SK-N-SH (cell line): Measurements from ENCODE around the gene TMEM138. TPM values are rescaled to one million over a fixed set of nuclear protein-coding genes. Genes with fewer than 3 reads are reported as not detected.
A peak's percentile ranks its signal among the peaks of the same experiment; 100 is the strongest.

Source experiments
- CTCF ChIA-PET: fragments of 300-600, 350-600 bp; formaldehyde crosslinking; extraction: SDS; loops from one replicate; lab custom pipeline; 2021; lab: Yijun Ruan, JAX
- POLR2A ChIA-PET: fragments of 350-600 bp; sonication (Branson Sonifier 250); formaldehyde crosslinking; extraction: SDS; loops from one replicate; lab custom pipeline; 2020; ENCODE audit warnings: antibody characterized with exemption, inconsistent platforms; lab: Yijun Ruan, JAX
- DNase-seq: peaks from one replicate; pipeline ENCODE4 v3.0.0; 2012
- H2AFZ ChIP-seq: fragments of 200-600 bp; sonication (generic); 2 replicates; pipeline ENCODE4 v1.8.1; 2016; ENCODE audit warnings: antibody characterized with exemption, mild to moderate bottlenecking, low read depth
- H3F3A ChIP-seq: fragments of 200-600 bp; sonication (generic); replicated peaks from 2 replicates; pipeline ENCODE3; 2016; ENCODE audit warnings: antibody characterized with exemption, mild to moderate bottlenecking; ENCODE audit not compliant: insufficient read depth
- H3K27ac ChIP-seq, 2 experiments: fragments of 200-500 bp in 1 of 2; fragments of 200-600 bp in 1 of 2; sonication (Bioruptor generic) in 1 of 2; sonication (generic), shearing (Covaris generic) in 1 of 2; 2 replicates each; pipeline versions ENCODE4 v1.5.1 to v1.6.1; 2014 to 2016; ENCODE audit warnings: low read depth in 2 of 2, inconsistent platforms in 1 of 2, low read length in 1 of 2, mild to moderate bottlenecking in 1 of 2, mixed read lengths in 1 of 2
- H3K27me3 ChIP-seq: fragments of 200-600 bp; sonication (generic), shearing (Covaris generic); 2 replicates; pipeline ENCODE4 v1.6.1; 2016; ENCODE audit warnings: mixed run types; ENCODE audit not compliant: insufficient read depth
- H3K36me3 ChIP-seq, 2 experiments: fragments of 200-500 bp in 1 of 2; fragments of 200-600 bp in 1 of 2; sonication (Bioruptor generic) in 1 of 2; sonication (generic) in 1 of 2; replicated peaks in 1 of 2; 2 replicates each; pipeline versions ENCODE3 to v1.5.1; 2014 to 2016; ENCODE audit warnings: low read length in 1 of 2, mild to moderate bottlenecking in 1 of 2; ENCODE audit not compliant: insufficient read depth in 2 of 2, control insufficient read depth in 1 of 2
- H3K4me1 ChIP-seq, 2 experiments: fragments of 200-500 bp in 1 of 2; fragments of 200-600 bp in 1 of 2; sonication (Bioruptor generic) in 1 of 2; sonication (generic), shearing (Covaris generic) in 1 of 2; 2 replicates each; pipeline versions ENCODE4 v1.5.1 to v1.6.1; 2014 to 2016; ENCODE audit warnings: low read depth in 1 of 2, low read length in 1 of 2, mixed run types in 1 of 2; ENCODE audit not compliant: insufficient read depth in 2 of 2, control insufficient read depth in 1 of 2
- H3K4me2 ChIP-seq: fragments of 200-600 bp; sonication (generic), shearing (Covaris generic); 2 replicates; pipeline ENCODE4 v1.6.1; 2017; ENCODE audit warnings: mixed run types
- H3K4me3 ChIP-seq, 2 experiments: fragments of 200-500 bp in 1 of 2; fragments of 200-600 bp in 1 of 2; sonication (Bioruptor generic) in 1 of 2; sonication (generic), shearing (Covaris generic) in 1 of 2; 2 replicates each; pipeline versions ENCODE4 v1.5.1 to v1.8.1; 2014 to 2016; ENCODE audit warnings: low read depth in 2 of 2, inconsistent platforms in 1 of 2, low read length in 1 of 2, mild to moderate bottlenecking in 1 of 2, mixed read lengths in 1 of 2, moderate library complexity in 1 of 2
- H3K79me2 ChIP-seq: fragments of 200-600 bp; sonication (generic); 2 replicates; pipeline ENCODE4 v1.8.1; 2017; ENCODE audit warnings: mild to moderate bottlenecking; ENCODE audit not compliant: insufficient read depth
- H3K9ac ChIP-seq: fragments of 200-600 bp; sonication (generic); 2 replicates; pipeline ENCODE4 v1.6.1; 2017; ENCODE audit warnings: mixed run types
- H3K9me2 ChIP-seq: fragments of 200-600 bp; sonication (generic); 2 replicates; pipeline ENCODE4 v1.6.1; 2017; ENCODE audit warnings: mixed run types
- H3K9me3 ChIP-seq: fragments of 200-600 bp; sonication (generic); 2 replicates; pipeline ENCODE4 v1.6.1; 2017; ENCODE audit warnings: mixed run types, mild to moderate bottlenecking, moderate library complexity
- H4K20me1 ChIP-seq: fragments of 200-600 bp; sonication (generic); 2 replicates; pipeline ENCODE4 v1.6.1; 2017; ENCODE audit warnings: mild to moderate bottlenecking, mixed run types; ENCODE audit not compliant: insufficient read depth
- ELF1 ChIP-seq: IDR thresholded peaks from 2 replicates; pipeline ENCODE4 v1.4.0; 2012
- FOSL2 ChIP-seq: IDR thresholded peaks from 2 replicates; pipeline ENCODE4 v1.4.0; 2012; ENCODE audit warnings: low read depth, mild to moderate bottlenecking, moderate library complexity, borderline replicate concordance
- FOXJ3 ChIP-seq: sonication (generic); formaldehyde crosslinking; IDR thresholded peaks from 2 replicates; pipeline ENCODE4 v1.5.1; 2020; ENCODE audit warnings: mild to moderate bottlenecking, missing genetic modification reagents
- FOXM1 ChIP-seq: IDR thresholded peaks from 2 replicates; pipeline ENCODE4 v1.4.0; 2012; ENCODE audit warnings: low read depth, mild to moderate bottlenecking
- GABPA ChIP-seq: IDR thresholded peaks from 2 replicates; pipeline ENCODE4 v1.4.0; 2012; ENCODE audit warnings: low read depth, mild to moderate bottlenecking
- GATA2 ChIP-seq: sonication (generic); formaldehyde crosslinking; IDR thresholded peaks from 2 replicates; pipeline ENCODE4 v1.5.0; 2020; ENCODE audit warnings: mild to moderate bottlenecking, missing genetic modification reagents
- JUND ChIP-seq: IDR thresholded peaks from 2 replicates; pipeline ENCODE4 v1.4.0; 2012
- MAX ChIP-seq: IDR thresholded peaks from 2 replicates; pipeline ENCODE4 v1.4.0; 2012; ENCODE audit warnings: low read depth
- NFIC ChIP-seq: IDR thresholded peaks from 2 replicates; pipeline ENCODE4 v1.4.0; 2012; ENCODE audit warnings: borderline replicate concordance
- NRF1 ChIP-seq: IDR thresholded peaks from 2 replicates; pipeline ENCODE4 v1.6.1; 2012; ENCODE audit warnings: low read depth, mild to moderate bottlenecking, low read length
- POLR2AphosphoS5 ChIP-seq: IDR thresholded peaks from 2 replicates; pipeline ENCODE4 v1.6.1; 2012; ENCODE audit warnings: low read depth, low read length
- RAD21 ChIP-seq: IDR thresholded peaks from 2 replicates; pipeline ENCODE4 v1.6.1; 2012; ENCODE audit warnings: mild to moderate bottlenecking, low read length
- RCOR1 ChIP-seq: fragments of 150-350 bp; IDR thresholded peaks from 2 replicates; pipeline ENCODE4 v1.6.1; 2017; ENCODE audit warnings: antibody characterized with exemption, low read length
- RFX5 ChIP-seq: IDR thresholded peaks from 2 replicates; pipeline ENCODE4 v1.6.1; 2012; ENCODE audit warnings: mild to moderate bottlenecking, improper control_type of control experiment, low read length
- RXRA ChIP-seq: IDR thresholded peaks from 2 replicates; pipeline ENCODE4 v1.4.0; 2012; ENCODE audit warnings: low read depth, mild to moderate bottlenecking, borderline replicate concordance
- SIN3A ChIP-seq: IDR thresholded peaks from 2 replicates; pipeline ENCODE4 v1.6.1; 2012; ENCODE audit warnings: low read depth, mild to moderate bottlenecking, low read length, moderate library complexity, borderline replicate concordance
- SMC3 ChIP-seq: IDR thresholded peaks from 2 replicates; pipeline ENCODE4 v1.6.1; 2012; ENCODE audit warnings: low read depth, low read length, improper control_type of control experiment
- TCF12 ChIP-seq: IDR thresholded peaks from 2 replicates; pipeline ENCODE4 v1.4.0; 2012
- USF2 ChIP-seq: fragments of 150-350 bp; IDR thresholded peaks from 2 replicates; pipeline ENCODE4 v1.6.1; 2017; ENCODE audit warnings: antibody characterized with exemption, low read length, low read depth, borderline replicate concordance
- WGBS: methylation state at CpG from one replicate; pipeline ENCODE4 v1.1.6; 2017; ENCODE audit warnings: low lambda C conversion rate; 5-methylcytosine and 5-hydroxymethylcytosine counted together
- polyA plus RNA-seq, 3 experiments: library from polyadenylated mRNA; depleted of rRNA; stranded (reverse); fragments of >200 nt; gene quantifications; 2 replicates each; pipeline ENCODE4 v1.2.3, GENCODE V29; 2012
- TF ChIP-seq, protein P1 (sequence below): IDR thresholded peaks from 2 replicates; pipeline ENCODE4 v1.4.0; 2012; ENCODE audit warnings: low read depth, borderline replicate concordance
- TF ChIP-seq, protein P2 (sequence below): IDR thresholded peaks from 2 replicates; pipeline ENCODE4 v1.6.1; 2012; ENCODE audit warnings: mild to moderate bottlenecking, low read depth, low read length, moderate library complexity

Gene TMEM138
- polyA plus RNA-seq, 1 of the 3 experiments (the other 2 are of a cell fraction): 82.2 TPM

DNA sequence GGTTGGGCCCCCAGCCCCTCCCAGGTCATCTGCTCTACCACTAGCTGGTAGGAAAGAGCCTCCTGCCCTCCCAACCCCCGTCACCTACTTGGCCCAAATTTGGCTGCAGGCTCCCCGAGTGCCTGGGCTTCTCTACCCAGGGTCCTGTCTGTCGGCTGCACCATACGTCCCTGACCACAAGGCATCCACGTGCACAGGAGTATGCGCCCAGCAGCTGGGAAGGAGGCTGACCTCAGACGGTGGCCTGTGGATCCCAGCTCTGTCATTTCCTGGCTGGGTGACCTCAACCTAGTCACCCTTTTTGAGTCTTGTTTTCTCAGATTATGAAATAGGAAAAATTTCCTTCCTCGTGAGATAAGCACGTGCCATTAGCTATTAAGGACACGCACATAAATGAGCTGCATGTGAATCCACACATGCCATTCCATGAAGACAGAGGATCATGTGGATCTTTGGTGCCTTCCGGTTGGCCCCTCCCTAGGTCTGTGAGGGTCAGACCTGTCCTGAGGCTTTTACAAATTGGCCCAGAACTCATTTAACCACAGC, 14.2 kb upstream of the TMEM138 start:
- no peak for DNase-seq
- Histone ChIP-seq H4K20me1 (no peaks in the 10 kb centered on the region), H3K27ac (no peak overlapping the region; a peak in 1 of 4 replicates), H3F3A (no peaks in the 10 kb centered on the region), H3K4me1 (peaks cover 0 to 29% of the 10 kb centered on the region in 2 experiments; a peak in 1 of 4 replicates), H2AFZ (no peak overlapping the region), H3K27me3 (no peaks in the 10 kb centered on the region), H3K9ac (no peak overlapping the region), H3K9me3 (no peaks in the 10 kb centered on the region), H3K79me2 (no peaks in the 10 kb centered on the region), H3K4me2 (no peak overlapping the region), H3K4me3 (no peak overlapping the region), H3K36me3 (peaks cover 0 to 39% of the 10 kb centered on the region in 2 experiments), H3K9me2 (no peaks in the 10 kb centered on the region)
- ChIA-PET CTCF (interaction anchor here (1.2 to 2.8 kb wide), 3 partner anchors 12 to 40 kb away, joined by 3 to 20 read pairs (median 8); no protein-coding TSS in a partner anchor), POLR2A (interaction anchor here (0.6 to 2.6 kb wide), 3 partner anchors 12 to 31 kb away, joined by 4 to 16 read pairs (median 4); partner anchors contain the start of genes CYB561A3 and TMEM138)
- WGBS: 88% methylated on average over 7 of the region's 11 CpGs
- TF ChIP-seq TCF12 (no peak), GABPA (no peak), NRF1 (no peak), SIN3A (no peak), JUND (no peak), RCOR1 (no peak), ELF1 (no peak), POLR2AphosphoS5 (no peak), SMC3 (no peak)
- TF ChIP-seq, protein P1, sequence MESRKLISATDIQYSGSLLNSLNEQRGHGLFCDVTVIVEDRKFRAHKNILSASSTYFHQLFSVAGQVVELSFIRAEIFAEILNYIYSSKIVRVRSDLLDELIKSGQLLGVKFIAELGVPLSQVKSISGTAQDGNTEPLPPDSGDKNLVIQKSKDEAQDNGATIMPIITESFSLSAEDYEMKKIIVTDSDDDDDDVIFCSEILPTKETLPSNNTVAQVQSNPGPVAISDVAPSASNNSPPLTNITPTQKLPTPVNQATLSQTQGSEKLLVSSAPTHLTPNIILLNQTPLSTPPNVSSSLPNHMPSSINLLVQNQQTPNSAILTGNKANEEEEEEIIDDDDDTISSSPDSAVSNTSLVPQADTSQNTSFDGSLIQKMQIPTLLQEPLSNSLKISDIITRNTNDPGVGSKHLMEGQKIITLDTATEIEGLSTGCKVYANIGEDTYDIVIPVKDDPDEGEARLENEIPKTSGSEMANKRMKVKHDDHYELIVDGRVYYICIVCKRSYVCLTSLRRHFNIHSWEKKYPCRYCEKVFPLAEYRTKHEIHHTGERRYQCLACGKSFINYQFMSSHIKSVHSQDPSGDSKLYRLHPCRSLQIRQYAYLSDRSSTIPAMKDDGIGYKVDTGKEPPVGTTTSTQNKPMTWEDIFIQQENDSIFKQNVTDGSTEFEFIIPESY: no peak

DNA sequence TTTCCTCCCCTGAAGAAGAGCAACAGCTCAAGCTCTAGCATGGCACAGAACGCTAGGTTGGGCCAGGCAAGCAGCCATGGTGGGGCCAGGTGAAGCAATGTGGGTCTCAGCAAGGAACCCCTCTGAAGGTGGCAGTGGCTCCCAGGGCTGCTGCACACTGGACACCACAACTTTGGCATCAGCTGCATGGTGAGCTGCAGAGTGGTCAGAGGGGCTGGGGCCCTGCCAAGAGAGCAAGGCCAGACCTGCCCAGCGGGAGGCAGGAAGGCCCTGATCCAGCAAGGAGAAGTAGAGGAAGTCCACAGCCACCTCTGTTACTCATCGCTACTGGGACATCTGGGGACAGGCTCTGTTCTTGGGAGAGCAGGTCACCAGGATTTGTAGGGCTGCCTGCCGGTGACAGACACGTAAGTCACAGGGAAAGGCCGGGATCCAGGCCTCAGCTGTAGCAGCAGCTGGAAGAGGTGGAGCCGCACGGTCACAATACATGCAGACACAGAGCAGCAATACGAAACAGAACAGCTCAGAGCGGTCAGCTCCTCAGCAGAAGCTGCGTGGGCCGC, 12.9 kb upstream of the TMEM138 start:
- no peak for DNase-seq
- H3K27me3 ChIP-seq: no peaks in the 10 kb centered on the region
- H3K27ac ChIP-seq: peak overlapping the region in 1 of 2 experiments; percentile 13; a peak in 1 of 4 replicates
- ChIA-PET CTCF (interaction anchor here (1.5 to 2.8 kb wide), 3 partner anchors 13 to 86 kb away, joined by 4 to 20 read pairs (median 8); no protein-coding TSS in a partner anchor), POLR2A (interaction anchor here (1.7 to 2.6 kb wide), 2 partner anchors 13 kb away, joined by 4 to 16 read pairs; partner anchors contain the start of genes CYB561A3 and TMEM138)
- TF ChIP-seq FOSL2 (no peak), POLR2AphosphoS5 (no peak), SMC3 (no peak), RXRA (no peak), NFIC (no peak), GABPA (no peak), RAD21 (no peak), RCOR1 (no peak), ELF1 (no peak), FOXM1 (no peak), GATA2 (CRISPR knock-in tag) (no peak), NRF1 (no peak), MAX (no peak), SIN3A (no peak), RFX5 (no peak), USF2 (no peak), FOXJ3 (CRISPR knock-in tag) (no peak)
- TF ChIP-seq, protein P2, sequence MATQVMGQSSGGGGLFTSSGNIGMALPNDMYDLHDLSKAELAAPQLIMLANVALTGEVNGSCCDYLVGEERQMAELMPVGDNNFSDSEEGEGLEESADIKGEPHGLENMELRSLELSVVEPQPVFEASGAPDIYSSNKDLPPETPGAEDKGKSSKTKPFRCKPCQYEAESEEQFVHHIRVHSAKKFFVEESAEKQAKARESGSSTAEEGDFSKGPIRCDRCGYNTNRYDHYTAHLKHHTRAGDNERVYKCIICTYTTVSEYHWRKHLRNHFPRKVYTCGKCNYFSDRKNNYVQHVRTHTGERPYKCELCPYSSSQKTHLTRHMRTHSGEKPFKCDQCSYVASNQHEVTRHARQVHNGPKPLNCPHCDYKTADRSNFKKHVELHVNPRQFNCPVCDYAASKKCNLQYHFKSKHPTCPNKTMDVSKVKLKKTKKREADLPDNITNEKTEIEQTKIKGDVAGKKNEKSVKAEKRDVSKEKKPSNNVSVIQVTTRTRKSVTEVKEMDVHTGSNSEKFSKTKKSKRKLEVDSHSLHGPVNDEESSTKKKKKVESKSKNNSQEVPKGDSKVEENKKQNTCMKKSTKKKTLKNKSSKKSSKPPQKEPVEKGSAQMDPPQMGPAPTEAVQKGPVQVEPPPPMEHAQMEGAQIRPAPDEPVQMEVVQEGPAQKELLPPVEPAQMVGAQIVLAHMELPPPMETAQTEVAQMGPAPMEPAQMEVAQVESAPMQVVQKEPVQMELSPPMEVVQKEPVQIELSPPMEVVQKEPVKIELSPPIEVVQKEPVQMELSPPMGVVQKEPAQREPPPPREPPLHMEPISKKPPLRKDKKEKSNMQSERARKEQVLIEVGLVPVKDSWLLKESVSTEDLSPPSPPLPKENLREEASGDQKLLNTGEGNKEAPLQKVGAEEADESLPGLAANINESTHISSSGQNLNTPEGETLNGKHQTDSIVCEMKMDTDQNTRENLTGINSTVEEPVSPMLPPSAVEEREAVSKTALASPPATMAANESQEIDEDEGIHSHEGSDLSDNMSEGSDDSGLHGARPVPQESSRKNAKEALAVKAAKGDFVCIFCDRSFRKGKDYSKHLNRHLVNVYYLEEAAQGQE: no peak
- no peaks in the 10 kb centered on the region for H3K79me2 ChIP-seq
- no peaks in the 10 kb centered on the region for H3K9me2 ChIP-seq
- peaks cover 0 to 43% of the 10 kb centered on the region in 2 experiments for H3K36me3 ChIP-seq
- no peak overlapping the region for H3K9ac ChIP-seq
- H3K4me2 ChIP-seq: no peak overlapping the region
- WGBS: 98% methylated on average over 7 of the region's 12 CpGs
- H3K4me1 ChIP-seq: peaks cover 0 to 29% of the 10 kb centered on the region in 2 experiments; a peak in 1 of 4 replicates
- no peaks in the 10 kb centered on the region for H3F3A ChIP-seq
- H2AFZ ChIP-seq: no peak overlapping the region
- H3K4me3 ChIP-seq: no peak overlapping the region
- no peaks in the 10 kb centered on the region for H3K9me3 ChIP-seq
- no peaks in the 10 kb centered on the region for H4K20me1 ChIP-seq
